ENCODE measurements around the gene LY9.

LY9 gene

GRCh38 chr1:160794376-160794775 lies 1.6 kb upstream of the LY9 start:
- H3K4me3 ChIP-seq (ENCODE audit: low read depth, low read length): no peak overlapping the region
- DNase-seq: no peak
- H3K9me3 ChIP-seq: no peaks in the 10 kb centered on the region
- H3K4me1 ChIP-seq: no peaks in the 10 kb centered on the region
- H3K27me3 ChIP-seq: no peaks in the 10 kb centered on the region; the same call in 1 of the 2 replicates
- no peak for TF ChIP-seq CTCF (IDR thresholded peaks at IDR 0.05; ENCODE audit: low read depth, low read length)
- no peaks in the 10 kb centered on the region for H3K36me3 ChIP-seq

GRCh38 chr1:160797271-160797709 lies 1.3 kb downstream of the LY9 start:
- no peaks in the 10 kb centered on the region for H3K4me1 ChIP-seq
- DNase-seq: no peak
- no peak for TF ChIP-seq CTCF (IDR thresholded peaks at IDR 0.05; ENCODE audit: low read depth, low read length)

GRCh38 chr1:160797861-160798273 lies 1.9 kb downstream of the LY9 start:
- no peak for DNase-seq
- Histone ChIP-seq H3K36me3 (no peaks in the 10 kb centered on the region), H3K27me3 (no peaks in the 10 kb centered on the region; the same call in 1 of the 2 replicates), H3K4me1 (no peaks in the 10 kb centered on the region), H3K4me3 (ENCODE audit: low read depth, low read length) (no peak overlapping the region), H3K9me3 (no peaks in the 10 kb centered on the region)
- no peak for TF ChIP-seq CTCF (IDR thresholded peaks at IDR 0.05; ENCODE audit: low read depth, low read length)

More at GRCh38 chr1:160797271-160797709, 1.3 kb downstream of the LY9 start:
- H3K4me3 ChIP-seq (ENCODE audit: low read depth, low read length): no peak overlapping the region
- H3K27me3 ChIP-seq: no peaks in the 10 kb centered on the region; the same call in 1 of the 2 replicates
- no peaks in the 10 kb centered on the region for H3K36me3 ChIP-seq
- no peaks in the 10 kb centered on the region for H3K9me3 ChIP-seq

- DNase-seq: no peak
- Histone ChIP-seq H3K4me1 (no peaks in the 10 kb centered on the region), H3K27me3 (no peaks in the 10 kb centered on the region; the same call in 1 of the 2 replicates), H3K4me3 (ENCODE audit: low read depth, low read length) (no peak overlapping the region), H3K36me3 (no peaks in the 10 kb centered on the region), H3K9me3 (no peaks in the 10 kb centered on the region)
- no peak for TF ChIP-seq CTCF (IDR thresholded peaks at IDR 0.05; ENCODE audit: low read depth, low read length)
These were observed 2.5 kb downstream of the LY9 start for GRCh38 chr1:160798439-160798838.

- Histone ChIP-seq H3K4me1 (no peaks in the 10 kb centered on the region), H3K4me3 (ENCODE audit: low read depth, low read length) (no peak overlapping the region), H3K9me3 (no peaks in the 10 kb centered on the region), H3K27me3 (no peaks in the 10 kb centered on the region; the same call in 1 of the 2 replicates), H3K36me3 (no peaks in the 10 kb centered on the region)
- no peak for DNase-seq
- TF ChIP-seq CTCF (IDR thresholded peaks at IDR 0.05; ENCODE audit: low read depth, low read length): no peak
These were observed 3.7 kb downstream of the LY9 start for GRCh38 chr1:160799641-160800040.

- no peaks in the 10 kb centered on the region for H3K4me1 ChIP-seq
- no peaks in the 10 kb centered on the region for H3K36me3 ChIP-seq
- H3K9me3 ChIP-seq: no peaks in the 10 kb centered on the region
- TF ChIP-seq CTCF (IDR thresholded peaks at IDR 0.05; ENCODE audit: low read depth, low read length): no peak
- no peaks in the 10 kb centered on the region; the same call in 1 of the 2 replicates for H3K27me3 ChIP-seq
- H3K4me3 ChIP-seq (ENCODE audit: low read depth, low read length): no peak overlapping the region
- no peak for DNase-seq
These were observed 4.2 kb downstream of the LY9 start for GRCh38 chr1:160800142-160800541.
